ENCODE results near the gene LRIG1.

Gene LRIG1

GRCh38 chr3:66430876-66431275, 69.9 kb downstream of the LRIG1 start:
- Histone ChIP-seq H3K4me2 (ENCODE audit: insufficient read depth, low read length) (no peak overlapping the region), H4K20me1 (ENCODE audit: insufficient read depth, low read length) (no peaks in the 10 kb centered on the region), H3K9me3 (ENCODE audit: insufficient read depth, low read length, severe bottlenecking) (no peaks in the 10 kb centered on the region), H3K4me1 (ENCODE audit: insufficient read depth, low read length) (peaks cover 20% of the 10 kb centered on the region), H3K36me3 (ENCODE audit: insufficient read depth, low read length) (no peaks in the 10 kb centered on the region), H3K79me2 (ENCODE audit: insufficient read depth, low read length) (no peaks in the 10 kb centered on the region; the same call in 1 of the 2 replicates), H2AFZ (ENCODE audit: low read depth, low read length) (no peak overlapping the region), H3K4me3 (ENCODE audit: low read depth in 1 of 2, low read length in 2 of 2) (no peak overlapping the region), H3K27me3 (ENCODE audit: insufficient read depth, low read length, poor library complexity) (no peaks in the 10 kb centered on the region), H3K9ac (ENCODE audit: low read depth, low read length) (no peak overlapping the region), H3K27ac (ENCODE audit: low read length) (no peak overlapping the region)
- ATAC-seq (ENCODE audit: insufficient read depth, low read depth) (no peak), DNase-seq (no peak)
- no peak for TF ChIP-seq EZH2 (IDR thresholded peaks at IDR 0.05; ENCODE audit: borderline replicate concordance, low read depth, low read length, severe bottlenecking)
- no peak for TF ChIP-seq CTCF (IDR thresholded peaks at IDR 0.05; ENCODE audit: borderline replicate concordance, extremely low read depth, low read length, poor library complexity, severe bottlenecking)

GRCh38 chr3:66428733-66429132, 72.1 kb downstream of the LRIG1 start:
- Histone ChIP-seq H3K4me3 (ENCODE audit: low read depth in 1 of 2, low read length in 2 of 2) (no peak overlapping the region), H3K36me3 (ENCODE audit: insufficient read depth, low read length) (no peaks in the 10 kb centered on the region), H3K27ac (ENCODE audit: low read length) (no peak overlapping the region), H3K4me1 (ENCODE audit: insufficient read depth, low read length) (peaks cover 13% of the 10 kb centered on the region), H2AFZ (ENCODE audit: low read depth, low read length) (no peak overlapping the region), H3K27me3 (ENCODE audit: insufficient read depth, low read length, poor library complexity) (no peaks in the 10 kb centered on the region), H3K9ac (ENCODE audit: low read depth, low read length) (no peak overlapping the region), H3K4me2 (ENCODE audit: insufficient read depth, low read length) (no peak overlapping the region), H4K20me1 (ENCODE audit: insufficient read depth, low read length) (no peaks in the 10 kb centered on the region), H3K79me2 (ENCODE audit: insufficient read depth, low read length) (no peaks in the 10 kb centered on the region; the same call in 1 of the 2 replicates), H3K9me3 (ENCODE audit: insufficient read depth, low read length, severe bottlenecking) (no peaks in the 10 kb centered on the region)
- no peak for ATAC-seq (ENCODE audit: insufficient read depth, low read depth)
- no peak for DNase-seq
- TF ChIP-seq CTCF (IDR thresholded peaks at IDR 0.05; ENCODE audit: borderline replicate concordance, extremely low read depth, low read length, poor library complexity, severe bottlenecking) (no peak), EZH2 (IDR thresholded peaks at IDR 0.05; ENCODE audit: borderline replicate concordance, low read depth, low read length, severe bottlenecking) (no peak)

GRCh38 chr3:66427951-66428474, 72.8 kb downstream of the LRIG1 start:
- Histone ChIP-seq H3K79me2 (ENCODE audit: insufficient read depth, low read length) (no peaks in the 10 kb centered on the region; the same call in 1 of the 2 replicates), H3K4me2 (ENCODE audit: insufficient read depth, low read length) (no peak overlapping the region), H2AFZ (ENCODE audit: low read depth, low read length) (no peak overlapping the region), H3K9ac (ENCODE audit: low read depth, low read length) (no peak overlapping the region), H3K4me3 (ENCODE audit: low read depth in 1 of 2, low read length in 2 of 2) (no peak overlapping the region), H3K9me3 (ENCODE audit: insufficient read depth, low read length, severe bottlenecking) (peaks cover 3% of the 10 kb centered on the region), H3K4me1 (ENCODE audit: insufficient read depth, low read length) (peaks cover 6% of the 10 kb centered on the region), H3K27ac (ENCODE audit: low read length) (no peak overlapping the region), H3K36me3 (ENCODE audit: insufficient read depth, low read length) (no peaks in the 10 kb centered on the region), H3K27me3 (ENCODE audit: insufficient read depth, low read length, poor library complexity) (no peaks in the 10 kb centered on the region), H4K20me1 (ENCODE audit: insufficient read depth, low read length) (no peaks in the 10 kb centered on the region)
- DNase-seq = no peak
- no peak for ATAC-seq (ENCODE audit: insufficient read depth, low read depth)
- TF ChIP-seq CTCF (IDR thresholded peaks at IDR 0.05; ENCODE audit: borderline replicate concordance, extremely low read depth, low read length, poor library complexity, severe bottlenecking) = no peak
- no peak for TF ChIP-seq EZH2 (IDR thresholded peaks at IDR 0.05; ENCODE audit: borderline replicate concordance, low read depth, low read length, severe bottlenecking)
